Measurements from ENCODE around the gene PPP2R2C.

DNA sequence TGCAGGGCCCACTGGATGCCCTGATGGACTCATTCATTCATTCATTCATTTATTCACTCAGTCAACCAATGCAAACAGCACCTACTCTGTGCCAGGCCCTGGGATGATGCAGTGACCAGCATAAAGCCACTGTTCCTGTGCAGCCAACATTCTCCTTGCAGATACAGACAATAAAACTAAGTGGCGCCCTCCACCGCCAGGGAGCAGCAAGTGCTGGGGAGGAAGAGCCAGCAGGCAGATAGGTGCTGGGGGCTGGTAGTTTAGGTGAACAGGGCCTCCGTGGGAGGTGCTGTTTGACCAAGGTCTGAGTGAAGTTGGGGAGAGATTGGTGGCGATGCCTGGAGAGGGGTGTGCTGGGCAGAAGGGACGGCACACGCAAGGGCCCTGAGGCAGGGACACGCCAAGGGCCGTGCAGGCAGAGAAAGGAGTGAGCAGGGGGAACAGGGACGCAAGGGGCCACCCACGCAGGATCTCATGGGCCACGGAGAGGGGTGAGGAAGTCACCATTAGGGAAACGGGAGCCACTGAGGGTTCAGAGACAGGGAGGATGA, 137.3 kb downstream of the PPP2R2C start:
- no peak for TF ChIP-seq FEZF1 (tag by site-specific recombination; IDR thresholded peaks at IDR 0.05)
- TF ChIP-seq, protein P1, sequence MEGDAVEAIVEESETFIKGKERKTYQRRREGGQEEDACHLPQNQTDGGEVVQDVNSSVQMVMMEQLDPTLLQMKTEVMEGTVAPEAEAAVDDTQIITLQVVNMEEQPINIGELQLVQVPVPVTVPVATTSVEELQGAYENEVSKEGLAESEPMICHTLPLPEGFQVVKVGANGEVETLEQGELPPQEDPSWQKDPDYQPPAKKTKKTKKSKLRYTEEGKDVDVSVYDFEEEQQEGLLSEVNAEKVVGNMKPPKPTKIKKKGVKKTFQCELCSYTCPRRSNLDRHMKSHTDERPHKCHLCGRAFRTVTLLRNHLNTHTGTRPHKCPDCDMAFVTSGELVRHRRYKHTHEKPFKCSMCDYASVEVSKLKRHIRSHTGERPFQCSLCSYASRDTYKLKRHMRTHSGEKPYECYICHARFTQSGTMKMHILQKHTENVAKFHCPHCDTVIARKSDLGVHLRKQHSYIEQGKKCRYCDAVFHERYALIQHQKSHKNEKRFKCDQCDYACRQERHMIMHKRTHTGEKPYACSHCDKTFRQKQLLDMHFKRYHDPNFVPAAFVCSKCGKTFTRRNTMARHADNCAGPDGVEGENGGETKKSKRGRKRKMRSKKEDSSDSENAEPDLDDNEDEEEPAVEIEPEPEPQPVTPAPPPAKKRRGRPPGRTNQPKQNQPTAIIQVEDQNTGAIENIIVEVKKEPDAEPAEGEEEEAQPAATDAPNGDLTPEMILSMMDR (tag by site-specific recombination; IDR thresholded peaks at IDR 0.05), result no peak
- no peak for TF ChIP-seq KLF1 (tag by site-specific recombination; IDR thresholded peaks at IDR 0.05)
- no peak for TF ChIP-seq ZNF274 (IDR thresholded peaks at IDR 0.05; ENCODE audit: low read length)
- no peak for TF ChIP-seq ZNF274 (tag by site-specific recombination; IDR thresholded peaks at IDR 0.05; ENCODE audit: borderline replicate concordance)
- no peak for TF ChIP-seq ZNF112 (tag by site-specific recombination; IDR thresholded peaks at IDR 0.05)
- TF ChIP-seq ZNF501 (tag by site-specific recombination; IDR thresholded peaks at IDR 0.05), result no peak
- no peak for TF ChIP-seq ZNF660 (tag by site-specific recombination; IDR thresholded peaks at IDR 0.05)
- TF ChIP-seq, protein P2, sequence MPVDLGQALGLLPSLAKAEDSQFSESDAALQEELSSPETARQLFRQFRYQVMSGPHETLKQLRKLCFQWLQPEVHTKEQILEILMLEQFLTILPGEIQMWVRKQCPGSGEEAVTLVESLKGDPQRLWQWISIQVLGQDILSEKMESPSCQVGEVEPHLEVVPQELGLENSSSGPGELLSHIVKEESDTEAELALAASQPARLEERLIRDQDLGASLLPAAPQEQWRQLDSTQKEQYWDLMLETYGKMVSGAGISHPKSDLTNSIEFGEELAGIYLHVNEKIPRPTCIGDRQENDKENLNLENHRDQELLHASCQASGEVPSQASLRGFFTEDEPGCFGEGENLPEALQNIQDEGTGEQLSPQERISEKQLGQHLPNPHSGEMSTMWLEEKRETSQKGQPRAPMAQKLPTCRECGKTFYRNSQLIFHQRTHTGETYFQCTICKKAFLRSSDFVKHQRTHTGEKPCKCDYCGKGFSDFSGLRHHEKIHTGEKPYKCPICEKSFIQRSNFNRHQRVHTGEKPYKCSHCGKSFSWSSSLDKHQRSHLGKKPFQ (tag by site-specific recombination; IDR thresholded peaks at IDR 0.05), result no peak
